Fibroblast of skin of back (primary cell): Measurements from ENCODE around the gene TRIM38.
"Not testable (repeated sequence)": the region's sequence is repeated elsewhere in the genome, so short reads cannot be mapped to it uniquely, and the experiment has no call there.

Source experiments
- DNase-seq: peaks from one replicate; pipeline ENCODE4 v3.0.0-alpha.2; 2013

The TRIM38 gene

GRCh38 chr6:25943887-25944286 lies 18.7 kb upstream of the TRIM38 start:
- no peak for DNase-seq

- no peak for DNase-seq
Observed at GRCh38 chr6:25944688-25945574, 17.7 kb upstream of the TRIM38 start.

GRCh38 chr6:25945738-25946137 lies 16.9 kb upstream of the TRIM38 start:
- DNase-seq, result not testable (repeated sequence)

GRCh38 chr6:25946631-25947030 lies 16.0 kb upstream of the TRIM38 start:
- DNase-seq, result no peak

DNA sequence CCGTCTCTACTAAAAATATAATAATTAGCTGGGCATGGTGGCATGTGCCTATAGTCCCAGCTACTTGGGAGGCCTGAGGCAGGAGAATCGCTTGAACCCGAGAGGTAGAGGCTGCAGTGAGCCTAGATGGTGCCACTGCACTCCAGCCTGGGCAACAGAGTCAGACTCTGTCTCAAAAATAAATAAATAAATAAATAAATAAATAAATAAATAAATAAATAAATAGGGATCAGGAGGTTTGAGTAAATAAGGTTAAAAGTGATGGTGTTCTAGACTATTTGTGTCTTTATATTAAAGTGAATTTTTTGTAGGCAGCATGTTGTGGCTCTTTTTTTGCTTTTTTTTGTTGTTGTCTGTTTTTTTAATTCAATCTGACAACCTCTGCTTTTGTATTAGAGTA lies 15.1 kb upstream of the TRIM38 start:
- DNase-seq, result not testable (repeated sequence)

DNA sequence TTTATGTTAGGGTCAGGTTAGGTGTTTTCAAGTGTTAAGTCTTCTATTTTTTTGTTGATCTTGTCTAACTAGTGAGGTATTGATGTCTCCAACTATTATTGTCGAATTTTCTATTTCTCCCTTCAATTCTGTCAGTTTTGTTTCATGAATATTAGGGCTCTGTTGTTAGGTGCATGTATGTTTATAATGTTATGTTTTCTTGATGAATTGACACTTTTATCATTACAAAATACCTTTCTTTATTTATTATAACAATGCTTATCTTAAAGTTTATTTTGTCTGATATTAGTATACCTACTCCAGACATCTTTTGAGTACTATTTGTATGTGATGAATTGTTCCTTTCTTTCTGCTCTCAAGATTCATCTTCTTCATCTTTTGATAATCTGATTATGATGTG lies 12.9 kb upstream of the TRIM38 start:
- DNase-seq, result no peak

- DNase-seq, result no peak
Observed at GRCh38 chr6:25950297-25950696, 12.3 kb upstream of the TRIM38 start.

GRCh38 chr6:25951296-25952032 lies 11.1 kb upstream of the TRIM38 start:
- DNase-seq, result no peak

GRCh38 chr6:25952535-25952934 lies 10.1 kb upstream of the TRIM38 start:
- no peak for DNase-seq

GRCh38 chr6:25953733-25954132 lies 8.9 kb upstream of the TRIM38 start:
- DNase-seq, result no peak

DNA sequence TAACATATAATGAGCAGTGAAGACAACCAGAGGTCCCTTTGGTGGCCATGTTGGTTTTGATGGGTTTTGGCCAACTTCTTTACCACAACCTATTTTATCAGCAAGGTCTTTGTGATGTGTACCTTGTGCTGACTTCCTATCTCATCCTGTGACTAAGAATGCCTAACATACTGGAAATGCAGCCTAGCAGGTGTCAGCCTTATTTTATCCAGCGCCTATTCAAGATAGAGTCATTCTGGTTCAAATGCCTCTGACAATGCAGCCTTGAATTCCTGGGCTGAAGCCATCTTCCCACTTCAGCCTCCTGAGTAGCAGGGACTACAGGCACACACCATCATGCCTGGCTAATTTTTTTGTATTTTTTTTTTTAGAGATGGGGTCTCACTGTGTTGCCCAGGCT lies 7.8 kb upstream of the TRIM38 start:
- DNase-seq, result no peak

- no peak for DNase-seq
Observed at GRCh38 chr6:25956226-25956625, 6.4 kb upstream of the TRIM38 start.

DNA sequence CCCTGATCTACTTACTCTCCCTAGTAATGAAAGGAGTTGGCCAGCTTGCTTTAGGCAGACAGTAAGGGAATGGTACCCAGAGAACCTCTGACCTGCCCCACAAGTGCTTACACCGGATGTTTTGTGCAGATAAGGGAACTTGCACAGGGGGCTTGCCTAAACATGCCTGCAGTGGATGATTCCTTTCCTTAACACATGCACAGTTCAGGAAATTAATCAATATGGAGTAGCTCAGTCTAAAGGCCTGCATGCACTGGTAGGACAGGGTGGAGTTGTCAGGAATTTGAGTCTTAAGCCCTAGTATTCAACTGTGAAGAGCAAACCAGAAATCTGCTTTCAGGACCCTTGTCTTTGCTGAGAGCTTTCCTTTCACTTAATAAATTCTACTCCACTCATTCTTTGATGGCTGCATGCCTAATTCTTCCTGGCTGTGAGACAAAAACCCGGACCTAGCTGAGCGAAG lies 3.9 kb upstream of the TRIM38 start:
- DNase-seq, result no peak

- DNase-seq, result peak; percentile 32
Observed at GRCh38 chr6:25959890-25960536, 2.6 kb upstream of the TRIM38 start.

- no peak for DNase-seq
Observed at GRCh38 chr6:25960734-25961133, 1.9 kb upstream of the TRIM38 start.

GRCh38 chr6:25961619-25962148 lies 918 bp upstream of the TRIM38 start:
- DNase-seq, result no peak

GRCh38 chr6:25963426-25964123 lies 973 bp downstream of the TRIM38 start:
- peak; percentile 3 for DNase-seq

- no peak for DNase-seq
Observed at GRCh38 chr6:25965058-25965457, 2.5 kb downstream of the TRIM38 start.

DNA sequence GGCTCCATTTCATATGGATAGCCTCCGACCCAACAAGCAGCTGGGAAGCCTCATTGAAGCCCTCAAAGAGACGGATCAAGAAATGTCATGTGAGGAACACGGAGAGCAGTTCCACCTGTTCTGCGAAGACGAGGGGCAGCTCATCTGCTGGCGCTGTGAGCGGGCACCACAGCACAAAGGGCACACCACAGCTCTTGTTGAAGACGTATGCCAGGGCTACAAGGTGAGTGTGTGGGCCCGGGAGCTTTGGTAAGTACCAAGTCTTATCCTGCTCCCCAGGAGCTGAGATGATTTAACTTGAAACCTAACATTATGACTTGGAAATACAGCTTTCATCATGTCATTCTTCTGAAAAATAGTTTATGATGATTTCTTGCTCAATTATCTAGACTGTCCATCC lies 4.1 kb downstream of the TRIM38 start:
- DNase-seq, result no peak

GRCh38 chr6:25968769-25969168 lies 6.2 kb downstream of the TRIM38 start:
- DNase-seq, result no peak

- peak; percentile 96 for DNase-seq
Observed at GRCh38 chr6:25971187-25971821, 8.7 kb downstream of the TRIM38 start.

GRCh38 chr6:25972128-25972527 lies 9.5 kb downstream of the TRIM38 start:
- DNase-seq, result no peak
